Smooth muscle cell (in vitro differentiated cells): Measurements from ENCODE around the gene FSIP1. TPM values are rescaled to one million over a fixed set of nuclear protein-coding genes. Genes with fewer than 3 reads are reported as not detected.

Source experiments
- DNase-seq: peaks from one replicate; lab custom pipeline; 2025; ENCODE audit not compliant: unreplicated experiment; lab: John Stamatoyannopoulos, UW
- H2AFZ ChIP-seq: fragments of 200-600 bp; sonication (generic); 2 replicates; pipeline ENCODE4 v1.6.0; 2016; ENCODE audit warnings: antibody characterized with exemption, low read depth, mild to moderate bottlenecking
- H3F3A ChIP-seq: fragments of 200-600 bp; sonication (generic); 2 replicates; pipeline ENCODE4 v1.6.0; 2017; ENCODE audit warnings: antibody characterized with exemption, low read depth
- H3K27ac ChIP-seq: fragments of 200-600 bp; sonication (generic); 2 replicates; pipeline ENCODE4 v1.5.1; 2016; ENCODE audit warnings: low read depth, mild to moderate bottlenecking
- H3K27me3 ChIP-seq: fragments of 200-600 bp; sonication (generic); 2 replicates; pipeline ENCODE4 v1.6.1; 2016; ENCODE audit warnings: low read depth, mild to moderate bottlenecking
- H3K36me3 ChIP-seq: fragments of 200-600 bp; sonication (generic); 2 replicates; pipeline ENCODE4 v1.5.1; 2016; ENCODE audit warnings: low read depth
- H3K4me1 ChIP-seq: fragments of 200-600 bp; sonication (generic); 2 replicates; pipeline ENCODE4 v1.5.1; 2016; ENCODE audit warnings: low read depth
- H3K4me2 ChIP-seq: fragments of 200-600 bp; sonication (generic); 2 replicates; pipeline ENCODE4 v1.6.0; 2016; ENCODE audit warnings: mild to moderate bottlenecking
- H3K4me3 ChIP-seq: fragments of 200-600 bp; sonication (generic); 2 replicates; pipeline ENCODE4 v1.5.1; 2016; ENCODE audit warnings: mild to moderate bottlenecking
- H3K79me2 ChIP-seq: fragments of 200-600 bp; sonication (generic); 2 replicates; pipeline ENCODE4 v1.6.0; 2016; ENCODE audit warnings: low read depth, mild to moderate bottlenecking
- H3K9ac ChIP-seq: fragments of 200-600 bp; sonication (generic); 2 replicates; pipeline ENCODE4 v1.6.0; 2016; ENCODE audit warnings: low read depth
- H3K9me3 ChIP-seq: fragments of 200-600 bp; sonication (generic); replicated peaks from 2 replicates; pipeline ENCODE4 v1.5.1; 2016; ENCODE audit warnings: low read depth
- H4K20me1 ChIP-seq: fragments of 200-600 bp; sonication (generic); 2 replicates; pipeline ENCODE4 v1.6.0; 2016; ENCODE audit warnings: low read depth
- WGBS: methylation state at CpG from one replicate; pipeline ENCODE4 v1.1.7; 2016; ENCODE audit warnings: low lambda C conversion rate; 5-methylcytosine and 5-hydroxymethylcytosine counted together
- polyA plus RNA-seq: library from polyadenylated mRNA; unstranded; fragments of >200 nt; fragmentation: Nextera tagmentation; extraction: Ambion mirVana; gene quantifications from 2 replicates; pipeline ENCODE4 v1.2.1, GENCODE V29; 2016
- total RNA-seq: library from RNA; depleted of rRNA; stranded (reverse); fragments of >200 nt; gene quantifications from 2 replicates; pipeline ENCODE4 v1.2.3, GENCODE V29; 2014
- TF ChIP-seq, protein P1 (sequence below): fragments of 200-600 bp; sonication (generic); IDR thresholded peaks from 2 replicates; pipeline ENCODE4 v1.5.1; 2017; ENCODE audit warnings: borderline replicate concordance, mild to moderate bottlenecking, antibody characterized with exemption; ENCODE audit not compliant: insufficient read depth, poor library complexity, severe bottlenecking

FSIP1 gene
- total and polyA plus RNA-seq, 2 experiments from 2014 or later = 0.13 to 0.43 TPM

DNA sequence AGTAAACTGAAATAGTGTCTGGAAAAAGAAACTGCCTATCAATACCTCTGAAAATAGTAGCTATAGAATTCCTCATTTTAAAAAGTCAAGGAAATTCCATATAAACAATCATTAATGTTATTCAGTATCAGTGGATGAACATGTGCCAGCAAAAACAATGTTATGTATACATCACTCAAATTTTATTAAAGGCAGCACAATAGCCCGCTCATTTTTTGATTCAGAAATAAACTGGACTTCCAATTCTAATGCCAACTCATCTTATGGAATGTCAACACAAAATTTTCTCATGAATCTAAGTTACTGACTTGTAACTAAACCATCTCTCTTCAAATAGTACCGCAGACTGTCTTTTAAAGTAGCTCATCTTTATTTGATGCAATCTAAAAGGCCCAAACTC is 182.8 kb downstream of the FSIP1 start:
- DNase-seq = no peak
- Histone ChIP-seq H3K4me2 (no peak overlapping the region), H3K4me3 (no peak overlapping the region), H3K27ac (no peak overlapping the region), H2AFZ (no peak overlapping the region), H3K36me3 (peaks cover 13% of the 10 kb centered on the region), H3K27me3 (no peaks in the 10 kb centered on the region), H3K79me2 (no peaks in the 10 kb centered on the region), H3K9me3 (no peaks in the 10 kb centered on the region), H3K4me1 (peaks cover 4% of the 10 kb centered on the region), H3F3A (peaks cover 31% of the 10 kb centered on the region), H4K20me1 (peaks cover 21% of the 10 kb centered on the region), H3K9ac (no peak overlapping the region)
- TF ChIP-seq, protein P1, sequence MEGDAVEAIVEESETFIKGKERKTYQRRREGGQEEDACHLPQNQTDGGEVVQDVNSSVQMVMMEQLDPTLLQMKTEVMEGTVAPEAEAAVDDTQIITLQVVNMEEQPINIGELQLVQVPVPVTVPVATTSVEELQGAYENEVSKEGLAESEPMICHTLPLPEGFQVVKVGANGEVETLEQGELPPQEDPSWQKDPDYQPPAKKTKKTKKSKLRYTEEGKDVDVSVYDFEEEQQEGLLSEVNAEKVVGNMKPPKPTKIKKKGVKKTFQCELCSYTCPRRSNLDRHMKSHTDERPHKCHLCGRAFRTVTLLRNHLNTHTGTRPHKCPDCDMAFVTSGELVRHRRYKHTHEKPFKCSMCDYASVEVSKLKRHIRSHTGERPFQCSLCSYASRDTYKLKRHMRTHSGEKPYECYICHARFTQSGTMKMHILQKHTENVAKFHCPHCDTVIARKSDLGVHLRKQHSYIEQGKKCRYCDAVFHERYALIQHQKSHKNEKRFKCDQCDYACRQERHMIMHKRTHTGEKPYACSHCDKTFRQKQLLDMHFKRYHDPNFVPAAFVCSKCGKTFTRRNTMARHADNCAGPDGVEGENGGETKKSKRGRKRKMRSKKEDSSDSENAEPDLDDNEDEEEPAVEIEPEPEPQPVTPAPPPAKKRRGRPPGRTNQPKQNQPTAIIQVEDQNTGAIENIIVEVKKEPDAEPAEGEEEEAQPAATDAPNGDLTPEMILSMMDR = no peak
- 94% methylated on average over 2 of the region's 2 CpGs for WGBS

DNA sequence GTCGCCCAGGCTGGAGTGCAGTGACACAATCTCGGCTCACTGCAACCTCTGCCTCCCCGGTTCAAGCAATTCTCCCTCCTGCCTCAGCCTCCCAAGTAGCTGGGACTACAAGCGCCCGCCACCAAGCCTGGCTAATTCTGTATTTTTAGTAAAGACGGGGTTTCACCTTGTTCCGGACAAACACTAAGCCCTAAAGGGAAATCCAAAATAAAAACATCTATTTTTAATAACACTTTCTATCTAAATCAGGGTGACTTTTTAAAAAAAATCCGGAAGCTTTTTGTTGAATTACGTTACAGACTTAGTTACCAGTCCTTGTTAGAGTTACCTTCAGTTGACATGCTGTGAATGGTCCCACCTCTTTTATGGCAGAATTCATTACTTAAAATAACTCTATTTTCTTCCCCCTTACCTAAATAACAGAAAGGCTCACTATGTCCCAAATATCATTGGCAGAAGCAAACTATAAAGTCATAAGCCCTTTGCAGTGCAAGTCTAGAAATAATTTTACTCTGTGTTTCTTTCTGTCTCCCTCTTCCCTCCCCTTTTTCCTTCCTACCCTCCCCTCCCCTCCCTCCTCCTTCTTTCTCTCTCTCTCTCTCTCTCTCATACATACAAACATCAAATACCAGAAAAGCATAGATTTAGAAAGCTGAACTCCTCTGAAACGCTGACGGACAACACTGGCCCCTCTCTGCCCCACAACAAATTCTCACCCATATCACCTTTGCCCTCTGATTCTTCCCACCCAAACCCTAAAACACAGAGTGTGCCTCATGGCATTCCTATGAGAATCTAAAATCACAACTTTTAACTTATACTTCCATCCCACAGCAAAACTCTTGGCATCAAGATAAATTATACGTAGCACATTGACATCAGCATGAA is 183.4 kb downstream of the FSIP1 start:
- Histone ChIP-seq H3F3A (peaks cover 36% of the 10 kb centered on the region), H3K4me3 (no peak overlapping the region), H3K4me2 (no peak overlapping the region)

DNA sequence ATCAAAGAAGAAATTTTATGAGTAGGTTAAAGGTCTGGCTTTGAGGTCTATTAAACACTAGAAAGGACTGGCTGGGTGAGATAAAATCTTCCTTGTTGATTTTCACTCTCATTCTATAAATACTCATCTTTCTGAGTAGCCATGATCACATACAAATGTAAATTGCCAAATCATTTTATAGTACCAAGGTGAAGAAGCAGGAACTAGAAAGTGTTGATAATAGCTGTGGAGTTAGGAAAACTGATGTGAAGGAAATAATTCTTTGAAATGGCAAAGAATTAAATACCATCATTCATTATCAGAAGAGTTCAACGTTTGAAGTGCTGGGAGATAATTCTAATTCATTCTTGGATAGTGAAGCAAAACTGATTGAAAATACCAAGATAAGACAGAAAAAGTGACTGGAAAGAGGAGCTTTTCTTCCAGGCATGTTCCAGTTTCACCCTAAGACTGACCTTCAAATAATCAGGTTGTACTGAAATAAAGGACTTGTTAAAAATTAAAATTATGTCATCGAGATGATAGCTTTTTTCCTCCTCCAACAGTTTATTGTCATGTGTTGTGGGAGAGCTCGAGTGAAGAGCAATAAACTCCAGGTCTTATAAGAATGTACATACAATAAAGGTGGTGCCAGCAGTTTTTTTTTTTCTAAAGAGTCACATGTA is 184.3 kb downstream of the FSIP1 start:
- peaks cover 45% of the 10 kb centered on the region for H3F3A ChIP-seq
- H3K9ac ChIP-seq = no peak overlapping the region
- H3K4me1 ChIP-seq = peaks cover 4% of the 10 kb centered on the region
- WGBS = 53% methylated on average over 3 of the region's 3 CpGs
- H3K27me3 ChIP-seq = no peaks in the 10 kb centered on the region
- TF ChIP-seq, protein P1 = no peak
- no peak overlapping the region for H2AFZ ChIP-seq
- H3K36me3 ChIP-seq = peaks cover 27% of the 10 kb centered on the region
- peaks cover 36% of the 10 kb centered on the region for H4K20me1 ChIP-seq
- no peak overlapping the region for H3K4me3 ChIP-seq
- no peak for DNase-seq
- no peak overlapping the region for H3K4me2 ChIP-seq
- peak overlapping the region; percentile 27 for H3K27ac ChIP-seq
- H3K9me3 ChIP-seq = no peaks in the 10 kb centered on the region
- H3K79me2 ChIP-seq = no peaks in the 10 kb centered on the region

More for the DNA sequence above, 183.4 kb downstream of the FSIP1 start:
- peaks cover 27% of the 10 kb centered on the region for H4K20me1 ChIP-seq
- no peaks in the 10 kb centered on the region for H3K9me3 ChIP-seq
- H2AFZ ChIP-seq = no peak overlapping the region
- H3K9ac ChIP-seq = no peak overlapping the region
- TF ChIP-seq, protein P1 = no peak
- H3K79me2 ChIP-seq = no peaks in the 10 kb centered on the region
- WGBS = 88% methylated on average over 12 of the region's 12 CpGs
- H3K27me3 ChIP-seq = no peaks in the 10 kb centered on the region
- peaks cover 4% of the 10 kb centered on the region for H3K4me1 ChIP-seq
- H3K27ac ChIP-seq = peak overlapping the region; percentile 27
- DNase-seq = no peak
- peaks cover 18% of the 10 kb centered on the region for H3K36me3 ChIP-seq
